HEK293T (cell line): ENCODE measurements around the gene ERGIC2.

Source experiments
- CTCF ChIA-PET: fragments of 350-600 bp; formaldehyde crosslinking; extraction: SDS; loops from one replicate; lab custom pipeline; 2021; ENCODE audit warnings: antibody characterized with exemption, inconsistent platforms; lab: Yijun Ruan, JAX
- POLR2A ChIA-PET: fragments of 350-600 bp; formaldehyde crosslinking; extraction: SDS; loops from one replicate; lab custom pipeline; 2020; ENCODE audit warnings: antibody characterized with exemption, inconsistent platforms; lab: Yijun Ruan, JAX
- DNase-seq: peaks from one replicate; pipeline ENCODE4 v3.0.0; 2012; ENCODE audit warnings: mixed read lengths; ENCODE audit errors: extremely low spot score
- ARNT ChIP-seq: fragments of 450-650 bp; IDR thresholded peaks from 2 replicates; pipeline ENCODE4 v1.6.1; 2017; ENCODE audit warnings: mild to moderate bottlenecking
- BHLHE40 ChIP-seq: fragments of 450-650 bp; IDR thresholded peaks from 2 replicates; pipeline ENCODE4 v1.6.1; 2016; ENCODE audit warnings: mild to moderate bottlenecking, moderate library complexity, borderline replicate concordance
- CTBP1 ChIP-seq: fragments of 450-650 bp; IDR thresholded peaks from 2 replicates; pipeline ENCODE4 v1.6.1; 2016; ENCODE audit warnings: borderline replicate concordance
- ELF4 ChIP-seq: fragments of 450-650 bp; IDR thresholded peaks from 2 replicates; pipeline ENCODE4 v1.6.1; 2017; ENCODE audit warnings: antibody characterized with exemption
- FOXA1 ChIP-seq: fragments of 450-650 bp; IDR thresholded peaks from 2 replicates; pipeline ENCODE4 v1.6.1; 2016; ENCODE audit warnings: mild to moderate bottlenecking
- FOXK2 ChIP-seq: fragments of 450-650 bp; IDR thresholded peaks from 2 replicates; pipeline ENCODE4 v1.6.1; 2016; ENCODE audit warnings: mild to moderate bottlenecking
- FOXM1 ChIP-seq: fragments of 450-650 bp; IDR thresholded peaks from 2 replicates; pipeline ENCODE4 v1.6.1; 2017; ENCODE audit warnings: mild to moderate bottlenecking, borderline replicate concordance
- HDGF ChIP-seq: fragments of 450-650 bp; IDR thresholded peaks from 2 replicates; pipeline ENCODE4 v1.6.1; 2017; ENCODE audit warnings: antibody characterized with exemption, borderline replicate concordance
- L3MBTL2 ChIP-seq: fragments of 450-650 bp; conservative IDR thresholded peaks from 2 replicates; pipeline ENCODE4 v1.6.1; 2016; ENCODE audit warnings: mild to moderate bottlenecking
- LEF1 ChIP-seq: fragments of 450-650 bp; IDR thresholded peaks from 2 replicates; pipeline ENCODE4 v1.6.1; 2017; ENCODE audit warnings: mild to moderate bottlenecking, borderline replicate concordance
- NFRKB ChIP-seq: fragments of 450-650 bp; IDR thresholded peaks from 2 replicates; pipeline ENCODE4 v1.6.1; 2016; ENCODE audit warnings: mild to moderate bottlenecking, moderate library complexity
- SP1 ChIP-seq: fragments of 450-650 bp; IDR thresholded peaks from 2 replicates; pipeline ENCODE4 v1.6.1; 2017
- SUZ12 ChIP-seq: fragments of 450-650 bp; IDR thresholded peaks from 2 replicates; pipeline ENCODE4 v1.6.1; 2016; ENCODE audit warnings: mild to moderate bottlenecking
- TARDBP ChIP-seq: fragments of 450-650 bp; IDR thresholded peaks from 2 replicates; pipeline ENCODE4 v1.6.1; 2016
- ZNF384 ChIP-seq: fragments of 450-650 bp; IDR thresholded peaks from 2 replicates; pipeline ENCODE4 v1.6.1; 2016
- TF ChIP-seq, protein P1 (sequence below): fragments of 450-650 bp; IDR thresholded peaks from 2 replicates; pipeline ENCODE4 v1.6.1; 2016

ERGIC2 gene

DNA sequence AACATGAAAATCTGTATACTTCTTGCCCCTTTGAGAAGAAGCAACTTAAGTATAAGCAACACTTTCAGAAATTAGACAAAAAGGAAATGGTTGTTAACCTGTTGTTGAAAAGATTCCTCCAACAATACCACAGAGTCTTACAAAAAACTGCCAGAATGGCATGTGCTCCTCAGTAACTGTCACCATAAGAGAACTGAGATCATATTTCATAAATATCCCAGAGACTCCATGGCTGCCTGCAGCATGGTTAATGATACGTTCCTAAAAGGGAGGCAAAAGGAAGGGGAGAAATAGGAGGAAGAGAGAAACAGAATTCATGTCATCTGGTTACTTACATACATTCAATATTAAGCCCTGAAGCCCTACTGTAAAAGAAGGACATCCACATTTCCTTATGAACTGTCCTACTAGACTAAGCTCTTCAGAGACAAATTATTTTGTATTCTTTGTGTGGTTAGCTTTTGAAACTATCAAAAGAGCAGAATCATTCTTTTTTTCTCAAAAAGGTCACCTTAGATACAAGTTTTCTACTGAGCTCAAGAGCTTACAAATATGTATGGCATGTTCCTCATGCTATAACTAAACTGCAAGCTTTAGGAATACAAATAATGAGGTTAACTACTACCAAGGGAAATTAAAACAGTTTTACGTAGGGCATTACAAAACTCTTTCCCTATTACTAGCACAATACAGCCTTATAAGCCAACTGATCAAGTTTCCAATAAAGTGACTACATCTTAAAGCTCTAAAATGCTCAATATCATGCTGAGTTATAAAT is 37.8 kb downstream of the ERGIC2 start:
- ChIA-PET POLR2A (no interaction called here), CTCF (interaction anchor here (0.6 kb wide), 1 partner anchor 790 kb away, joined by 5 read pairs; no protein-coding TSS in a partner anchor)
- TF ChIP-seq TARDBP, result no peak
- no peak for TF ChIP-seq HDGF
- no peak for TF ChIP-seq LEF1
- no peak for TF ChIP-seq BHLHE40
- no peak for TF ChIP-seq ZNF384
- no peak for TF ChIP-seq FOXM1
- no peak for DNase-seq

DNA sequence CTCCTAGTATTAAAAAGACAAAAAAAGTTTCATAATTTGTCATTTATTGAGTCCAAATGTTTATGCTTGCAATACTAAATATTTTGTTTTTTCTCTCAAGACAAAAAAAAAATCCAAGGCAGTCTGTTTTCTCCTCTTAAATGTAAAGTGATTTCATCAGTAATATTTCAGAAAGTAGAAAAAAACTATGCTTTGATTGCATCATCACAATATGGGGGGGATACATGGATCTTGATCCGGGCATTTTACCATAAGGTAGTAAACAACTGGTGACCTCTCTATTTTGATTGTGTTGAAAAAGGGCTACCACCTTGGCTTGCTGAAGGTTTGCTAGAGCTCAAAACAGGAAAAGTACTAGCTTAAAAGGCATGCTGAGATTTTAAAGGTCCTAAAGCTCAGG is 43.6 kb downstream of the ERGIC2 start:
- no peak for DNase-seq
- TF ChIP-seq, protein P1, sequence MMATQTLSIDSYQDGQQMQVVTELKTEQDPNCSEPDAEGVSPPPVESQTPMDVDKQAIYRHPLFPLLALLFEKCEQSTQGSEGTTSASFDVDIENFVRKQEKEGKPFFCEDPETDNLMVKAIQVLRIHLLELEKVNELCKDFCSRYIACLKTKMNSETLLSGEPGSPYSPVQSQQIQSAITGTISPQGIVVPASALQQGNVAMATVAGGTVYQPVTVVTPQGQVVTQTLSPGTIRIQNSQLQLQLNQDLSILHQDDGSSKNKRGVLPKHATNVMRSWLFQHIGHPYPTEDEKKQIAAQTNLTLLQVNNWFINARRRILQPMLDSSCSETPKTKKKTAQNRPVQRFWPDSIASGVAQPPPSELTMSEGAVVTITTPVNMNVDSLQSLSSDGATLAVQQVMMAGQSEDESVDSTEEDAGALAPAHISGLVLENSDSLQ, result no peak
- TF ChIP-seq ELF4, result no peak
- no peak for TF ChIP-seq LEF1
- TF ChIP-seq FOXK2, result no peak
- no peak for TF ChIP-seq HDGF
- no peak for TF ChIP-seq NFRKB
- no peak for TF ChIP-seq BHLHE40
- TF ChIP-seq TARDBP, result no peak
- TF ChIP-seq SUZ12, result no peak
- TF ChIP-seq SP1, result no peak
- no peak for TF ChIP-seq ZNF384
- TF ChIP-seq FOXA1, result no peak
- no peak for TF ChIP-seq L3MBTL2
- no peak for TF ChIP-seq CTBP1
- TF ChIP-seq FOXM1, result no peak
- TF ChIP-seq ARNT, result no peak
- ChIA-PET POLR2A (no interaction called here), CTCF (no interaction called here)

DNA sequence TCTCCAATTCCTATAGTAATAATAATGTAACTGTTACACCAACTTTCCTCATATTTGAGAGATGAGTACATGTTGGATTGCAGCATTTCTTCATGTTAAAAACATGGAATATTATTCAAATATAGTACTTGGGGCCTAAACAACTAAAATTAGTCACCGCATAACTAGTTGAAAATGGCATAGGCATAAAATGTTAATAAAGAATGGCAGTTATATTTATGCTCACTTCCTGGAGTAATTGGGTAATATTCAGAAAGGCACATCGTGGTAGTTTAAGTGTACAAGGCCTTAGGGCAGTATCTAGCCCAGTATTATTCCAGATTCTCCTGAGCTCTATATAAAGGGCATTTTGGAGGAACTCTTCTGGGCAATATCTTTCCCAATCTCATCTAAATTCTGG is 46.0 kb downstream of the ERGIC2 start:
- POLR2A ChIA-PET, result no interaction called here
- TF ChIP-seq FOXK2, result no peak
- no peak for TF ChIP-seq ARNT
- TF ChIP-seq FOXA1, result no peak
- no peak for TF ChIP-seq LEF1
- TF ChIP-seq SUZ12, result no peak
- TF ChIP-seq HDGF, result no peak
- TF ChIP-seq NFRKB, result no peak
- no peak for TF ChIP-seq ELF4
- no peak for TF ChIP-seq ZNF384
- TF ChIP-seq FOXM1, result no peak
- TF ChIP-seq TARDBP, result no peak
- TF ChIP-seq, protein P1, result no peak
- TF ChIP-seq L3MBTL2, result no peak
- no peak for TF ChIP-seq CTBP1
- no peak for TF ChIP-seq SP1
- TF ChIP-seq BHLHE40, result no peak
- DNase-seq, result no peak
- CTCF ChIA-PET, result no interaction called here

DNA sequence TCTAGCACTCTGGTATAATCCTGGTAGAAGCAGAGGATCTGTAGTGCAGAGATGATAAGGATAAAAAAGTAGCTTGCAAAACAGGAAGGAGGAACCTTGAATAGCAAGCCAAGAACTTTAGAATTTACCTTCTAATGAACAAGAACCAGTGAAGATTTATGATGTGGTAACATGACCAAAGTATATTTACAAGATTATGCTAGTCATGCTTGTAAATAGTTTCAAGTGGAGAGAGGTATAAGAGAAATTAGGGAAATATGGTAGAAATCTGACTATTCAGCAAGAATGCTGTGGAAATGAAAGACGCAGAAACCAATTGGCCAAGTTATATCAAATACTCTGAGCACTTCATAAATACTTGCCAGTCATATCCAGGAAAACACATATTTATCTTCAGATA is 47.8 kb downstream of the ERGIC2 start:
- POLR2A ChIA-PET, result no interaction called here
- CTCF ChIA-PET, result no interaction called here
- TF ChIP-seq LEF1 (no peak), ELF4 (no peak), SUZ12 (no peak), FOXK2 (no peak), HDGF (no peak), SP1 (no peak), CTBP1 (no peak), L3MBTL2 (no peak), NFRKB (no peak), FOXM1 (no peak), FOXA1 (no peak), ZNF384 (no peak), TARDBP (no peak), ARNT (no peak), BHLHE40 (no peak)
- TF ChIP-seq, protein P1, result no peak
- DNase-seq, result no peak

DNA sequence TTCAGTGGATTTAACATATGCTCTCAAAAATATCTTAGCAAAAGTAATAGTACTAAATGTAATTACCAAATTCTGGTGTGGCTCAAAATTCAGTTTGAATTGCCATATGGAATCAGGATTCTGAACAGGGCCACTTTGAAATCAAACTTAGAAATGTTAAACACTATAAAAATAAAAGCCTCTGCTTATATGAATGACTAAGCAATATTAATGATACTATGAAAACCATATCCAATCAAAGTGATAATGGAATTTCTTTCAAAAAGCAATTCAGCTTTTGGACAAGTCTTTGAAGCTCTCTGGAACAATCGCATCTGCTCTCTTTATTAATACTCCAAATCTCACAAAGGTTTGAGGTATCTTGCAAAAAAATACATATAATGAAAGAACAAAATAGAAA is 51.6 kb downstream of the ERGIC2 start:
- POLR2A ChIA-PET, result no interaction called here
- DNase-seq, result no peak
- CTCF ChIA-PET, result interaction anchor here (0.6 kb wide), 2 partner anchors 9 to 361 kb away, joined by 3 to 4 read pairs; no protein-coding TSS in a partner anchor
- TF ChIP-seq ZNF384 (no peak), FOXA1 (no peak), ARNT (no peak)

DNA sequence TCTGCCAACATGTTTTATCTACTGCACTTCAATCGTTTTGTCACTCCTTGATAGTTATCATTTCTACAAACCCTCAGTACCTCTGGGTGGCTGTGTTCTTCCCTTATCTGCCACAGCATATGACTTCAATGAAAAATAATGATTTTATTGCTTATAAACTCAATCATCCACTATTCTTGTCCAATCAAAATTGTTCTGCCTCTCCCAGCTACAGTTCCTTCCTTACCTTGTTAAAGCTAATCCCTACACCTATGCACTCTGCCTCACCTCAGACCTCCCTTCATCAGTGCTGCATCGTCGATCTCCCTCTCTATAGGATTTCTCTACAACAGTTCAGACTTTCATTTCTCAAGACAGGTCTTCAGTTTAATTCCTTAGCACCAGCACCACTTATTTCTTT is 58.8 kb downstream of the ERGIC2 start:
- CTCF ChIA-PET, result interaction anchor here (0.6 kb wide), 1 partner anchor 1196 kb away, joined by 6 read pairs; no protein-coding TSS in a partner anchor
- no peak for TF ChIP-seq ZNF384
- no peak for TF ChIP-seq SUZ12
- TF ChIP-seq SP1, result no peak
- TF ChIP-seq ELF4, result no peak
- no peak for TF ChIP-seq NFRKB
- TF ChIP-seq, protein P1, result no peak
- TF ChIP-seq CTBP1, result no peak
- no peak for TF ChIP-seq FOXK2
- no peak for TF ChIP-seq L3MBTL2
- no peak for TF ChIP-seq FOXA1
- no peak for TF ChIP-seq TARDBP
- no peak for TF ChIP-seq LEF1
- no peak for TF ChIP-seq ARNT
- no peak for TF ChIP-seq HDGF
- no peak for TF ChIP-seq BHLHE40
- no peak for TF ChIP-seq FOXM1
- POLR2A ChIA-PET, result no interaction called here
- DNase-seq, result no peak
